BLaER1 treated with 17β-estradiol and CSF1 and Interleukin-3, amounts not matched to agents 10 nM and 100 nM (cell line): Measurements from ENCODE around the gene CHCHD6.

ENCODE experiments used
- H3K27ac ChIP-seq, 11 experiments: shearing (Covaris generic); formaldehyde crosslinking; 2 replicates each; pipeline ENCODE4 v1.8.1; 2022
- H3K27me3 ChIP-seq, 11 experiments: shearing (Covaris generic); formaldehyde crosslinking; 2 replicates each; pipeline ENCODE4 v1.8.1; 2022
- H3K36me3 ChIP-seq, 11 experiments: shearing (Covaris generic); formaldehyde crosslinking; 2 replicates each; pipeline ENCODE4 v1.8.1; 2022
- H3K4me1 ChIP-seq, 10 experiments: shearing (Covaris generic); formaldehyde crosslinking; 2 replicates each; pipeline ENCODE4 v1.8.1; 2022
- H3K4me2 ChIP-seq, 11 experiments: shearing (Covaris generic); formaldehyde crosslinking; 2 replicates each; pipeline ENCODE4 v1.8.1; 2022
- H3K4me3 ChIP-seq, 10 experiments: shearing (Covaris generic); formaldehyde crosslinking; 2 replicates each; pipeline ENCODE4 v1.8.1; 2022
- H3K9ac ChIP-seq, 11 experiments: shearing (Covaris generic); formaldehyde crosslinking; 2 replicates each; pipeline ENCODE4 v1.8.1; 2022
- H3K9me3 ChIP-seq, 11 experiments: shearing (Covaris generic); formaldehyde crosslinking; replicated peaks in 1 of 11; 2 replicates each; pipeline ENCODE4 v1.8.1; 2022
- H4K20me1 ChIP-seq, 11 experiments: shearing (Covaris generic); formaldehyde crosslinking; 2 replicates each; pipeline ENCODE4 v1.8.1; 2022
- Cebpa-rat ChIP-seq, 11 experiments: shearing (Covaris generic); IDR thresholded peaks; 2 replicates each; pipeline ENCODE4 v1.8.1; 2022

Gene CHCHD6

DNA sequence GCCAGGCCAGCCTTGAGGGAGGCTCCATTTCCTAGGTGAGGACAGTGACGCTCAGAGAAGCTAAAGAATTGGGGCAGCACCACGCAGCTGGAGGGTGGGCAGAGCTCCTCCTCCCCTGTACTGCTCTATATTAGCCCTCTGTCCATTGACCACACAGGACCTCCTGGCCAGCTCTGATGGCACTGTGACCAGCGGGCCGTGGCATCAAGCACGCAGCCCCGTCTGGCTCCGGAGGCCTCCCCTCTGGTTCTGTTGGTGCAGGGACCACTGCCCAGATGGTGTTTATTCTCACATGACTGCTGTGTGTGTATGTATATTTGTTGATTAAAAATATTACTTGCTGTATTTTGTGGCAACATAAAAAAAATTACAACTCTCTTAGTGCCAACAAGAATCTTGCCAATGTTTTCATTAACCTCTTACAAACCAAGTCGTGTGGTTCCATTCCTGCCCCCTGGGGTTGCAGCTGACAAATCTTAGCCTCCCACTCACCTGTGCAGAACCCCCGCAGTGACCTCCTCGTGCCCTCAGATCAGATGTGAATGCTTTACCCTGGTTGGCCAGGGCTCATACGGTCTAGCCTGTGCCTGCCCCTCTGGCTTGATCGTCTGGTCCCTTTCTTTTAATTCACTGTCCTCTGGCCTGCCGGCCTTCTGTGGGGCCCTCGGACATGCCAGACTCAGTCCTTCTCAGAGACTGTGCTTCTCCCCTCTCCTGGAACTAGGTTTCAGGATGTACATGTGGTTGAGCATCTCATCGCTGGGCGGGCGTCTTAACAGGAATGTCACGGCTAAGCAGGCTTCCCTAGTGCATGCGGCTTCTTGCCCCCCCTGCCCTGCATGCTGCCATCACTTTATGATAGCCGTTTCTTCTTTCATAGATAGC, 14.8 kb downstream of the CHCHD6 start:
- Histone ChIP-seq H3K27me3 (no peaks in the 10 kb centered on the region), H3K27ac (no peak overlapping the region), H3K4me2 (no peak overlapping the region), H3K9me3 (peaks cover 0 to 5% (median 3%) of the 10 kb centered on the region in 11 experiments; a peak in 10 of 22 replicates), H3K9ac (no peak overlapping the region), H3K4me3 (no peak overlapping the region), H3K4me1 (peaks cover 0 to 6% (median 0%) of the 10 kb centered on the region in 10 experiments; a peak in 1 of 20 replicates), H3K36me3 (no peaks in the 10 kb centered on the region), H4K20me1 (peaks cover 0 to 75% (median 40%) of the 10 kb centered on the region in 11 experiments; a peak in 13 of 22 replicates)
- TF ChIP-seq Cebpa-rat (IDR thresholded peaks at IDR 0.05): no peak

DNA sequence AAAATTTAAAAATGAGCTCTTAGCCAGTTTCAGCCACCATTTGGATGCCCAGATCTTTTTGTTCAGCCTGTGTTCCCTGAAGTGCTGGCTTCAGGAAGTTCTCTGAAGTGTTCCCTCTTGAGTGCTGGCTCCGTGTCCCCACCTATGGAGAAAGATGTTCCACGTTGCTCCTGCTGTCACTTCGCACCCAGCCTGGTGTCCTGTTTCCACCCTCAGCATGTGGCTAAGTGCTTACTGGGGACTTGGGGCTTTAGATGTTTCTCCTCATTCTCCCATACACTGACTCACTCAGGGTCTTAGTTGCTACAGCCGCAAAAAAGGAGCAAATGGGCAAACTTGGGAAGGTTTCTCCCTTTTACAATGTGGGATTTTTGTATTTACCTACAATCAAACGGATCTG, 16.6 kb downstream of the CHCHD6 start:
- peaks cover 0 to 16% (median 13%) of the 10 kb centered on the region in 11 experiments; a peak in 18 of 22 replicates for H3K36me3 ChIP-seq
- no peak overlapping the region for H3K27ac ChIP-seq
- H4K20me1 ChIP-seq: peaks cover 0 to 57% (median 33%) of the 10 kb centered on the region in 11 experiments; a peak in 12 of 22 replicates
- peaks cover 0 to 6% (median 0%) of the 10 kb centered on the region in 10 experiments; a peak in 1 of 20 replicates for H3K4me1 ChIP-seq
- H3K4me2 ChIP-seq: no peak overlapping the region
- H3K9ac ChIP-seq: no peak overlapping the region
- H3K9me3 ChIP-seq: peaks cover 13 to 23% (median 21%) of the 10 kb centered on the region in 11 experiments
- no peak for TF ChIP-seq Cebpa-rat (IDR thresholded peaks at IDR 0.05)
- no peak overlapping the region for H3K4me3 ChIP-seq
- H3K27me3 ChIP-seq: no peaks in the 10 kb centered on the region

DNA sequence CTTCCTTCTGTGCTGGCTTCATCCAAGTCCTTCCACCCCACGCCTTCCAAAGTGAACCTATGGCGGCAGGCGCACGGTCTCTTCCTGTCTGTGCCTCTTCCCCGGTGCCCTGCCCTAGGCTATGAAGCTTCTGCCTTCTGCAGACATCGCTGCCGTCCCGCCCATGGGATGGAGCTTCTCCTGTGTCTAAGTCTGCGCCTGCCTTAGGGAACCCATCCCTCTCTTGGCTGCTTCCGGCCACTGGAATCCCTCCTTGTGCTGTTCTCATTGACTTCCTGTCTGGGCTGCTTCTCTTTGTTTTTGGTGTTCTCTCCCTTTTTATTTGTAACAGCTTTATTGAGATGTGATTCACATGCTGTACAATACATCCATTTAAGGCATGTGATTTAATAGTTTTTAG, 17.2 kb downstream of the CHCHD6 start:
- Histone ChIP-seq H3K36me3 (peaks cover 0 to 22% (median 18%) of the 10 kb centered on the region in 11 experiments; a peak in 18 of 22 replicates), H3K27ac (no peak overlapping the region), H3K27me3 (no peaks in the 10 kb centered on the region), H3K9me3 (peaks cover 15 to 29% (median 28%) of the 10 kb centered on the region in 11 experiments), H3K4me2 (no peak overlapping the region), H3K4me3 (no peak overlapping the region), H3K9ac (no peak overlapping the region), H4K20me1 (peaks cover 0 to 51% (median 27%) of the 10 kb centered on the region in 11 experiments; a peak in 12 of 22 replicates), H3K4me1 (peaks cover 0 to 6% (median 0%) of the 10 kb centered on the region in 10 experiments; a peak in 1 of 20 replicates)
- TF ChIP-seq Cebpa-rat (IDR thresholded peaks at IDR 0.05): no peak

DNA sequence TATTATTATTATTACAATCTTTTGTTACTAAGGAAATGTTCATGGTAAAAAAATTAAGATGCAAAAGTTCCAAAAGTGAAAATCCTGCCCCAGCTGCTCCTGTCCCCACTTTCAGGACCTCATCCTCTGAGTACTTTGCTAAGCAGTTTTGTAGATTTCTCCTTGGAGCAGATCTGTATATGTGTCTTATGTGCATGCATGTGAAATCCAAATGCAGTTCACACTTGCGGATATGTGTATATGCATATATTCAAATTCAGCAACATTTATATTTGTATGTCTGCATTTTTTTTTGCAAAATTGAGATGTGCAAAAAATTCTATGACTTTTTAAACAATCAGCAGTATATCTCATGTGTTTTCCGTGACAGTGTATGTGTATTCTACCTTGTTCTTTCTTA, 19.2 kb downstream of the CHCHD6 start:
- H3K27ac ChIP-seq: no peak overlapping the region
- peaks cover 15 to 42% (median 29%) of the 10 kb centered on the region in 11 experiments for H3K9me3 ChIP-seq
- peaks cover 13 to 42% (median 35%) of the 10 kb centered on the region in 11 experiments for H3K36me3 ChIP-seq
- H3K4me2 ChIP-seq: no peak overlapping the region
- no peak overlapping the region for H3K9ac ChIP-seq
- H3K4me1 ChIP-seq: peaks cover 0 to 6% (median 0%) of the 10 kb centered on the region in 10 experiments; a peak in 1 of 20 replicates
- H4K20me1 ChIP-seq: peaks cover 0 to 31% (median 10%) of the 10 kb centered on the region in 11 experiments; a peak in 12 of 22 replicates
- H3K27me3 ChIP-seq: no peaks in the 10 kb centered on the region
- TF ChIP-seq Cebpa-rat (IDR thresholded peaks at IDR 0.05): no peak
- no peak overlapping the region for H3K4me3 ChIP-seq

DNA sequence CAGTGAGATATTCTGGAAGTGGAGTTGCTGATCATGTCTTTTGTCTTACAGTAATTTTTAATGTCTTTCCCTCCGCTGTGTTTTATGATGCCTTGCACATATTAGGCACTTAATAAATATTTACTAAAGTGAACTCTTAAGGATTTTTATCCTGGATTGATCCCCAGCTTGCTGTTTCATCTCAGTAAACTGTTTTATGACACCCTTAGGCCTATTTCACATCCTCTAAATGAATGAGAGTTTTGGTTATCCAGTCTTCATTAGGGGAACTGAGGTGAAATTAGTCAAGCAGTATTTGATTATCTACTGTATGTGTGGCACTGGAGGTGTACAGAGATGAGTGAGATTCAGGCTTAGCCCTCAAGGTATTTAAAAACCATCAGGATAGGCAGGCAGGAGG, 19.8 kb downstream of the CHCHD6 start:
- Histone ChIP-seq H3K27ac (no peak overlapping the region), H3K4me2 (no peak overlapping the region), H3K9me3 (peaks cover 15 to 42% (median 29%) of the 10 kb centered on the region in 11 experiments), H3K27me3 (no peaks in the 10 kb centered on the region), H3K36me3 (peaks cover 14 to 45% (median 37%) of the 10 kb centered on the region in 11 experiments), H4K20me1 (peaks cover 0 to 25% (median 5%) of the 10 kb centered on the region in 11 experiments; a peak in 11 of 22 replicates), H3K4me1 (peaks cover 0 to 2% (median 0%) of the 10 kb centered on the region in 10 experiments; a peak in 1 of 20 replicates), H3K9ac (no peak overlapping the region), H3K4me3 (no peak overlapping the region)
- TF ChIP-seq Cebpa-rat (IDR thresholded peaks at IDR 0.05): no peak

DNA sequence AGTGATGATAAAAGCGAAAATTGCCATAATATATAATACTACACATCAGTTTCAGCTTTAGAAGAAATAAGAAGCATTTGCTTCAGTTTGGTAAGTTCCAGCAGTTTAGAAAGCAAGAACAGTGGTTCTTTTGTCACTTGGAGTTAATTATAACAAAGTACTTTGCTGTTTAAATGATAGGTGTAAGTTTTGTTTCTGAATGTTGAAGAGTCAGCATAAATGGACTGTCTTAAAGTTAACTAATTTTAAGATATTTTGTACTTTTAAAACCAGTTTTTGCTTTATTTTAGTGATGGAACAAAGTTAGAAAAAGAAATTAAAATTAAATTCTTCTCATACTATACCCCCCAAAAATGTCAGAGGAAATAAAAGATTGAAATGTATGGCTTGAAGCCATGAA, 24.6 kb downstream of the CHCHD6 start:
- Histone ChIP-seq H4K20me1 (no peaks in the 10 kb centered on the region), H3K36me3 (peaks cover 20 to 75% (median 61%) of the 10 kb centered on the region in 11 experiments), H3K9ac (no peak overlapping the region), H3K27me3 (no peaks in the 10 kb centered on the region), H3K4me1 (peaks cover 15 to 24% (median 18%) of the 10 kb centered on the region in 10 experiments), H3K4me2 (no peak overlapping the region), H3K4me3 (no peak overlapping the region), H3K9me3 (peaks cover 15 to 45% (median 28%) of the 10 kb centered on the region in 11 experiments), H3K27ac (no peak overlapping the region)
- TF ChIP-seq Cebpa-rat (IDR thresholded peaks at IDR 0.05): no peak

DNA sequence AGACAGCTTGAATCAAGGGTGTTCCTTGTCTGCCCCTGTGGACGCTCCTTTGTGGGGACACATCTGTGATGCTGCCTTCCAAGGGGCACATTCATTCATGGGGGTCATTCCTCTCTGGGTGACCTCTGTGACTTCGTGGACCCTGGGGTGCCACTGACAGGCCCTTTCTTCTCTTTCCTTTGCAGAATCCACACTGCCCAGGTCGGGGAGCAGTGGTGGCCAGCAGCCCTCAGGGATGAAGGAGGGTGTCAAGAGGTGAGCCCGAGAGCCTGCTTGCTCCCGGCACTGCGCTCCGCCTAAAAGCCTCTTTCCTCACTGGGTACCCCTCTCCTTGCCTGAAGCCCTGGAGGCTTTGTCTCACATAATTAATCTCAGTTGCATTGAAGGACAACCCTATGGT, 26.3 kb downstream of the CHCHD6 start:
- TF ChIP-seq Cebpa-rat (IDR thresholded peaks at IDR 0.05): no peak
- Histone ChIP-seq H3K4me3 (no peak overlapping the region), H3K27me3 (no peaks in the 10 kb centered on the region), H3K4me2 (peak overlapping the region; percentile 46 to 78 (median 55); a peak in 21 of 22 replicates), H4K20me1 (no peaks in the 10 kb centered on the region; a peak in 1 of 22 replicates), H3K36me3 (peaks cover 20 to 78% (median 68%) of the 10 kb centered on the region in 11 experiments), H3K27ac (peak overlapping the region in 7 of 11 experiments; percentile 20 to 65 (median 37); a peak in 11 of 22 replicates), H3K9me3 (peaks cover 4 to 28% (median 11%) of the 10 kb centered on the region in 11 experiments), H3K9ac (peak overlapping the region in 1 of 11 experiments; percentile 20; a peak in 1 of 22 replicates), H3K4me1 (peaks cover 21 to 37% (median 25%) of the 10 kb centered on the region in 10 experiments)

DNA sequence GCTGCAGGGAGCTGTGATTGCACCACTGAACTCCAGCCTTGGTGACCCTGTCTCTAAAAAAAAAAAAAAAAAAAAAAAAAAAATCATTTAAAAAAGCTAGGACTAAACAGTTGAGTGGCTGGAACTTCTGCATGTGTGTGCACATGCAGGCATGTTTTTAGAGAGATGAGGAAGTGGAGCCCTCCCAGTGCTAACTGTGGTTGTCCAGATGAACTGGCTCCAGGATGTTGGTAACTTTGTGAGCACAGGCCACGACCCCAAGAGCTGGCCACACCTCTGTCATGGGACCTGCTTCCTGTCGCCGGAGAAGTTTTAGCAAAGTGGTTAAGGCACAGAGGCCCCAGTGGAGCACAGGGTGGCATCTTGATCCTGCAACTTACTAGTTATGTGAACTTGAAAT, 27.0 kb downstream of the CHCHD6 start:
- no peak for TF ChIP-seq Cebpa-rat (IDR thresholded peaks at IDR 0.05)
- Histone ChIP-seq H3K9ac (peak overlapping the region in 1 of 11 experiments; percentile 20; a peak in 1 of 22 replicates), H4K20me1 (no peaks in the 10 kb centered on the region; a peak in 1 of 22 replicates), H3K4me2 (peak overlapping the region; percentile 46 to 78 (median 55)), H3K4me3 (no peak overlapping the region), H3K27me3 (no peaks in the 10 kb centered on the region), H3K27ac (peak overlapping the region in 7 of 11 experiments; percentile 20 to 65 (median 50); a peak in 11 of 22 replicates), H3K4me1 (peaks cover 21 to 37% (median 25%) of the 10 kb centered on the region in 10 experiments), H3K9me3 (peaks cover 0 to 21% (median 5%) of the 10 kb centered on the region in 11 experiments; a peak in 13 of 22 replicates), H3K36me3 (peaks cover 20 to 78% (median 67%) of the 10 kb centered on the region in 11 experiments)
